Anterior cingulate cortex (tissue), 58 donors: ENCODE data around the gene CAMKK1.
"Not testable (repeated sequence)": the region's sequence is repeated elsewhere in the genome, so short reads cannot be mapped to it uniquely, and the experiment has no call there.

ENCODE experiments used
- DNase-seq, 58 donors: peaks; one replicate each; lab custom pipeline; 2025; lab: John Stamatoyannopoulos, UW

CAMKK1 gene

DNA sequence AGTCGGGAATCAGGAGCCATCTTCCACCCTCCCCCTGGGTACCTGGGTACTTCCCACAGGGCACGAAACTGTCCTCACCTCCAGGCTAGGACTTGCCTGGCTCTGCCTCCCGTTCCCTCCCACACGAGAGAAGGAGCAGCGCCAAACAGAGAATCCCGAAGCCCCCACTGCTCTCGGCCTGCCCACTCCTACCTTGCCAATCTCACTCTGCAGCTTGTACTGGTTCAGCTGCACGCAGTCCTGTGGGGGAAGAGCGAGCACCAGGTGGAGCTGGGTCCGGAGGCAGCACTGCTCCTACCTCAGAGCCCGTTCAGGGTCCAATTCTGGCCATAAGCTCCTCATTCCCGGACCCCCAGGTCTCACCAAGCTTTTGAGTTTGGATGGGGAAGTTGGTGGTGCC, 8.7 kb downstream of the CAMKK1 start:
- DNase-seq, result peak in 3 of 58 donors; percentile 16 to 24 (median 23)

DNA sequence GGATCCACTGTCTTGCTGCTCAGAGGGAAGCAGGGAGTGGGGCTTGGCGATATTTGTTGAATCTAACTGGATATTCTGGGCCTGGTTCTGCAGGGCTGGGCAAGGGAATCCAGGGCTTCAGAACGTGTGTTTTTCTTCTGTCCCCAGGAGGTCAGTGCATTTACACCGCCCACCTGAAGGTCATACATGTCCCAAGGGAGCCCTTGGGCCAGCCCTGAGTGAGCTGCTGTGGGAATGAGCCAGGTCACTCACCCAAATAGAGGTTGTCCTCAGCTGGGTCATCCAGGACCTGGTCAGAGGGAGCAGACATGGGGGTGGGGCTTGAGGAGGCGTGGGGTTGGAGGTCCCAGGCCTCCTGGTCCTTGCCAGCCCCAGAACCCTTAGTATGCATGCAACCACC, 10.6 kb downstream of the CAMKK1 start:
- no peak for DNase-seq

DNA sequence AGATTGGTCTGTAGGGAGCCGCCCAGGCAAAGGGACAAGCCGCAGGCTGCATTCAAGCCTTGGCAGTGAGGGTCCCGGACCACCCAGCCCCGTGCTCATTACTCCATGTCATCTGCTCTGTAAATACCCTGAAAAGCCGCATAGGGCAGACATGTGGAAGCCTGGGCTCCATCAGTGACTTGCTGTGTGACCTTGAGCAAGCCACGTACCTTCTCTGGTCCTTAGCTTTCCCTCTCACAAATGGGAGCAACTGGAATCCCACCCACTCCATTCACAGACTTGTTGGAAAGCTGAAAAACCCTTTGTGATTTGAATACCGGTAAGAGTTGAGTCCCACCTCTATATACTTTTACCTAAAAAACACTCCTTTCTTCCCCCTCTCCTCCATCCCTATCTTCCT, 11.9 kb downstream of the CAMKK1 start:
- no peak for DNase-seq

DNA sequence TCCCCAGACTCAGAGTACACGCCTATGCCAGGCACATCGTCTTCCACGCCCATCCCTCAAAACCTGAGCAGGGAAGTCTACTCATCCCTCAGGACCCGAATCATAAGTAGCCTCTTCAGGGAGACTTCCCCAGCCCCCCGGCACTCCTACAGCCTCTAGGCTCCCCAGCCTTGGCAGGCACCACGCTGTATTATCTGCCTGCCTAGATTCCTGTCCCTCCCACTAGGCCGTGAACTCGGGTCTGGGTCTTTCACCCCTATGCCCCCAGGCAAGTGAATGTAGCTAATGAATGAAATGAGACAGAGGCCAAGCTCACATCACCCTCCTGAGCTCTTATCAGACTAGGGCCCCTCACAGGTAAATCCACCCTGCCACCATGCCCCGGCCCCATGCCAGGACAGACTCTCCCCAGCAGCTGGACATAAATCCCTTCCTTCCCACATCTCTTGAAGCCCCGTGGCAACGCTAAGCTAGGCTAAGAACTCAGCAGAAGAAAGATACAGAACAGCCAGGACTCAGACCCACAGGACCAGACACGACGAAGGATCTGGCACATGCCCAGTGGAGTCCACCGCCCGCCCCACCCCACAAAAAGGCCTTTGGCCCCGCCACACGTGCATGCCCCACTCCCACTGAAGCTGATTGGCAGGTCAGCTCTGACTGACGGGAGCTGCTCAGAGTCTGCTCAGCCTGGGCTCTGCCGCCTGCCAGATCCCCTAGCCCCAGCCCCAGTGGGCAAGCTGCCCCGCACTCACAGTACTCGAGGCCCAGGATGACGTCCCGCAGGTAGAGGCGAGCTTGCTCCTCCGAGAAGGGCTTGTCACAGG, 13.0 kb downstream of the CAMKK1 start:
- no peak for DNase-seq

DNA sequence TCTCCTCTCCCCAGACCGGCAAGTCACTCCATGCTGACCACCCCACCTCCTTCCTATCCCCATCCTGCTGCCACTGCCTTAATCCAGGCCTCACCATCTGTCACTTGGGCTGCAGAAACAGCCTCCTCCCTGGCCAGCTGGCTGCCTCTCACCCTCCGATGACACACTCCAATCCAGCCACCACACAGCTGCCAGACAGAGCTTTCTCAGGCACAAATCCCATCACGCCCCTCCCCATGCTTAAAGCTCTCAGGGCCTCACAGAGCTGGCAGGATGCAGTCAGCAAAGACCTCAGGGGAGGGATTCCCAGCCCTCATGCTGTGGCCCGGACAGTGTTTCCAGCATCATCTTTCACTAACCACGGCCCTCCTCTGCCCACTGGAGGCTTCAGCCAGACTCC, 13.7 kb downstream of the CAMKK1 start:
- DNase-seq, result peak in 18 of 58 donors; percentile 6 to 63 (median 24)

DNA sequence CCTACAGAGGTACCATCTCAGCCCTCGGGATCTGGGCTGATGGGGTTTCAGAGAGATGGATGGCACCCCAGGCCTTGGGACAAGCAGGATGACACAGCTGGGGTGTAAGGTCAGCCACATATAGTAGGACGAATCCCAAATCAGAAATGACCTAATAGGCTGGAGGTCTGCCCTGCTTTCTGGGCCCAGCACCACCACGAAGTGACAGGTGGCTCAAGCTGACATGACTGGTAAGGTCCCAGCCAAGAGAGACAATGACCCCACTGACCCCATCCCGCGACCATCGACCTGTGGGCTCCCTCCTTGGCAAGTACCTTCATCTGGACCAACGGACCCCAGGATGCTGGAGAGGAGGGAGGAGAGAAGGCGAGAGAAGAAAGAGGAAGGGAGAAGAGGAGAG, 15.6 kb downstream of the CAMKK1 start:
- no peak for DNase-seq

DNA sequence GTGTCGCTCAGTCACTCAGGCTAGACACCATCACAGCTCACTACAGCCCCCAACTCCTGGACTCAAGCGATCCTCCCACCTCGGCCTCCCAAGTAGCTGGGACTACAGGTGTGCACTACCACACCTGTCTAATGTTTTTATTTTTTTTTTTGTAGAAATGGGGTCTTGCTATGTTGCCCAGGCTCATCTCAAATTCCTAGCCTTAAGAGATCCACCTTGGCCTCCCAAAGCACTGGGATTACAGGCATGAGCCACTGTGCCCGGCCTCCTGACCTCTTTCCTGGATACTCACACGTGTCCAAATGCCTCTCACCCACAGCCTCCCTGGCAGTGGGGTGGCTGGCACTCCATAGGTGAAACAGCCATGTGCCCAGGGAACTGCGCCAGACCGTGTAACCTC, 17.5 kb downstream of the CAMKK1 start:
- no peak for DNase-seq

DNA sequence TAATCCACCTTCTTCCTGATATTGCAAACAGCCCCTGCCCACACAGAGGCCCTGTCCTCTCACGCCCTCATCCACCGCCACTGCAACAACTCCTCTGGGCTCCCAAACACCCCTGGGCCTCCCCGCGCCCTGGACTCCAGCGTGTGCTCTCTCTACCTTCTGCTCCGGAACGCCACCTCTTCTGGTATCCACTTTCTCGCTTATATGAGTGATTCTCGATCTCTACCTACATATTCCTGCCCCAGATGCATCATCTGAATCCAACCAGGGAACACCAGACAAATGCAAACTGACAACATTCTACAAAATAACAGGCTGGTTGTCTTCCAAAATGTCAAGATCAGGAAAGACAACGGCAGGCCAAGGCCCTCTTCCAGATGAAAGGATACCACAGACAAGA, 19.0 kb downstream of the CAMKK1 start:
- DNase-seq, result no peak

DNA sequence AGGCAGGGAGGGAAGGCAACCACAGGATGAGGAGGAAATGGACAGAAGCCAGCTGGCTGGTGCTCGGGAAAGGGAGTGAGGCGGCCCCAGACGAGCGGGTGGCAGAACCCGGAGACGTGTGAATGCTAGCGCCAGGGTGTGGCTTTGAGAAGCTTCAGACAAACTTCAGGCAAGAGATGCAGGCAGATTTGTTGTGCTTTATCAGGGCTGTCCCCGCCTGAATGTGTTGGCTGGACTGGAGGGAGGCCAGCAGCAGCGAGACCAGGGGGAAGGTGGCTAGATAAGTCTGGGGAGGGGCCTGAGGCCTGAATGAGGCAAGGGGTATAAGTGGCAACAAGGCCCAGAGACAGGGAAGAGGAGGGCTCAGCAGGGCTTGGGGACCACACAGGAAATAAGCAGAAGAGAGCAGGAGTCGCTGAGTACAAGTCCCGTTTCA, 22.0 kb downstream of the CAMKK1 start:
- DNase-seq, result no peak

DNA sequence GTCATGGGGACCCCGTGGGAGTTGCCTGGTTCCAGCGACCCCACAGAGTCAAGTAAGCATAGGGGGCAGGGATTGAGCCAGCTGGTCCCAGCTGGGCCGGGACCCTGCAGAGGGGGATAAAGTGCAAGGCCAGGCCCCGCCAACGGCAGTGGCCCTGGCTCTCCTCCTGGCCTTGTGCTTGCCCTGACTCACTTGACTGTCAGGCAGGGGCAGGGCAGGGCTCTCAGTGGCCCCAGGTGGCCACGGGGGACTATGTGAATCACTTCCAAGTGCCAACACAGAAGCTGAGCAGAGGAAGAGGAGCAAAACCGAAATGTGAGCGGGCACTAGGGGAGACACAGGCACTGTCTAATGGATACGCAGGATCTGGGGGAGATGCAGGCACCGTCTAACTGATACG, 25.2 kb downstream of the CAMKK1 start:
- no peak for DNase-seq

DNA sequence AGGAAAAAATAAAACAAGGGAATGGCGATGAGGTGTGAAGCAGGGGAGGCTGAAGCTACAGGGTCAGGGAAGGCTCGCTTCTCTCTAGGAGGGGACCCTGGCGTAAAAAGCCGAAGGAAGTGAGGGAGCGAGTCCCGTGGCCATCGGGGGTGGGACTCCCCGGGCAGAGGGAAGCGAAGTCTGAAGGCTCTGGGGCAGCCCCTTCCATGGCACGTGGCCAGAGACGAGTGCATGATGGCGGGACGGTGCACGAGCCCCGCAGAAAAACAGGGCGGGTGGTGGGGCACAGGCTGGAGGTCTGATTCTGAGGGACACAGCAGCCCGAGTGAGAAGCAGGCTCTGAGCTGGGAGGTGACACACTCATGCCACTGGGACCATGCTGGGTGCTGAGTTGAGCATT, 25.7 kb downstream of the CAMKK1 start:
- peak in 1 of 58 donors; percentile 1 for DNase-seq

DNA sequence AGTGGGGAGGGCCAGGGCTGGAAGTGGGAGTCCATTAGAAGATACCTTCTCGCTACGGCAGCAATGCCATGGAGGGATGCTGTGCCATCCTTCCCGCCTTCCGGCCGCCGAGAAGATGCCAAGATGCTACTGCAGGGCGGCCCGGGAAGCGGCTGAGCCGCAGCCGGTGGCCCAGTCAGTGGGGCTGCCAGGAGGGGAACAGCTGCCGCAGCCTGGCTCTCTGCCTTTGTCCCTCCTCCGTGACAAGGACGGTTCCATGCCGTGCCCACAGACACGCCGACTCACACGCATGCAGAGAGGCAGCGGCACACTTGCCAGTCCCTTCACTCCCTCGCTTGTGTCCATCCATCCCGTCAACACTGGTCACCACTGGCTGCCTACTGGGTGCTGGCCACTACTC, 26.6 kb downstream of the CAMKK1 start:
- DNase-seq, result peak in 38 of 58 donors; percentile 9 to 65 (median 30)

DNA sequence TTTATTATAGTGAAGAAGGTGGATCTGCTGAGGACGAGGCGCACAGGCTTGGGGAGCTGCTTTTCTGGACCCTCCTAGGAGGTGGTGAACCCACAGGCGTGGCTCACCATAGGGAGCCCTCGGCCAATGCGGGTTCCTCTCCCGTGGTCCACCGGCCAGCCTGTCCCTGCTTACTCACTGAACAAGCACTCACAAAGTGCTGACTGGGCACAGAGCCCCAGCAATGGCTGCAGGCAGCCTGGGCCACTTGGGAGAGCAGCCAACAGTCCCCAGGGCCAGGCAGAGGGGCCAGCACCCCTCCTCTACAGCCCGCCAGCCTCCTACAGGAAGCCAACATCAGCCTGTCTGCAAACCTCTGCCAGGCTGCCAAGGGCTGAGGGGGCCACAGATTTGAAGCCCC, 27.7 kb downstream of the CAMKK1 start:
- DNase-seq, result peak in 29 of 58 donors; percentile 8 to 63 (median 30)

DNA sequence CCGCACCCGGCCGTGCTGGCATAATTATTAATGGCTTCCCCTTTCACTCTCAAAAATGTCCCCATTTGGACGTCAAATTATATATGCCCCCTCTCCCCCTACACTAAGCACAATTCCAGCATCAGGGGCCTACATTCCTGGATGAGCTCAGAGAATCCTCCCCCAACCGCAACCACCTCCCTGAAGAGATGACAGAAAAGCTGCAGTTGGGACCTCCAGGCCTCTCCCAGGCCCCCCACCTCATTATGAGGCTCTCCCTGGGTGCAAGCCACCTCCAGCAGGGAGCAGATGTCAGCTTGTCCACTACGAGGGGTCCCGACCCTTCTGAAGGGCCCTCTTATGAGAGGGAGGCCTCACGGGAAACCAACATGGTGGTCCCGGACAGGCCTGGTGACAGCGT, 28.3 kb downstream of the CAMKK1 start:
- DNase-seq, result no peak

DNA sequence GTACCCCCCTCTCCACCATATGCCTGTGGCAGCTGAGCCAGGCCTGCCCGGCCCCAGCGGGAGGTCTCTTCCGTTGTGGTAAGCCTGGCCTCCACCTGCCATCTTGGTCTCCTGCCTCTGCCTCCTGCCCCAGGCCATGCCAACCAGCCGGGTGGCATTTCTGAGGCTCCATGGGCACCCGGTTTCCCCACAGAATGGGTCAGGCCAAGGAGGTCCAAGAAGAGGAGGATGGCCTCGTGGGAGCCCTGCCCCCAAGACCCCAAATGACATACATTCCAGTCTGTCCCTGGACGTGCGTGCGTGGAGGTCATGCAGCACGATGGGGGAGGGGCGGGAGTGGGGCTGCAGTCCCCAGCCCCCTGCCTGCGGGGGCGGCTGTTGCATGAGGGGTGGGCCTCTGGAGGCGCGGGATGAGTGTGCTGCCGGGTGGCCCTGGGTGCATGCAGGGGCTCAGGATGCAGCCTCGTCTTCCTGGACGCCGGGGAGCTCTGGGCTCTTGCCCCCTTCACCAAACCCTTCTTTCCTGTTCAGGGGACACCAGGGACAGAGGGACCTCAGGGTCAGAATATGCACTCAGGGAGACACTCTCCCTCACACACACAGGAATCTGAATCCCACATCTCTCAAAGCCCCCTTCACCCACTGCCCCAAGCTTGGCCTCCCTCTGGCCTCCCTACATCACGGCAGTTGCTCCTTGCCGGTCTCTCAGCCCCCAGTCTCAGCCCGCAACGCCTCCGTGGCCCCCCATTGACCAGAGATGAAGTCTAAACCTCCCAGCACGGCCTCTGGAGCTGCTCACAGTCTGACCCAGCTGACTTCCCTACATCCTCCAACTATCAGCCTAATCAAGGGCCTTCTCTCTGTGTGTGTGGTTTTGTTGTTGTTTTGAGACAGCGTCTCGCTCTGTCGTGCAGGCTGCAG, 30.8 kb downstream of the CAMKK1 start:
- DNase-seq, result no peak

DNA sequence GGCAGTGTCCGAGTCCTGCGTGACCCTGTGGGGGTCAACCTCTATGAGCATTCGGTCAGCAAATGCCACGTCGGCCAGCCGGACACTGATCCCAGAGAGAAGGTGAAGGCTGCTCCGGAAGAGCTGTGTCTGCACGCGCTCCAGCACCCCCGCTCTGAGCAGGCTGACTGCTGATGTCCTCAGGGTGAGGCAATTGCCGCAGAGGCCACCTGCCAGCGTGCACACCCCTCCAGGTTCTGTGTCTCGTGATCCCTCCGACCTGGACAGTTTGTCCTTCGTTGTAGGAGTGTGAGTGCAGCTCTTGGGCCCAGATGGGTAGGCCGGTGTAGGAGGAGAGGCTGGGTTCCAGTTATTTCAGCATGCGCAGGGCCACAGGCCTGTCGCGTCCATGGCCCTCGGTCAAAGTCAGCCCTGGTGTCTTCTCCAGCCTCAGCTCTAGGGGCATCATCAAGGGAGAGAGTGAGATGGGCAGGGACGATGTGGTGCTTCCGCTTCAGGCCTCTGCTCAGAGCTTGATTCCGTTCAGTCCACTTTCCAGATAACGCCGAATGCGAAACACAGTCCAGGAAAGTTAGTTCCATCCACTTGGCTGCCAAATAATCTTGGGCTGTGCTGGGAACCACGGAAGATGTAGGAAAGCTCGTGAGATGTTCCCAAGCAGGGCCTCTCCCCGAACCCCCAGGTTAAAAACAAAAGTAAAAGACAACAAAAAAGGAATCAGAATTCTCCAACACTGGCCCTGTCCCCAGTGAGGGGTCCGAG, 31.7 kb downstream of the CAMKK1 start:
- DNase-seq, result no peak

DNA sequence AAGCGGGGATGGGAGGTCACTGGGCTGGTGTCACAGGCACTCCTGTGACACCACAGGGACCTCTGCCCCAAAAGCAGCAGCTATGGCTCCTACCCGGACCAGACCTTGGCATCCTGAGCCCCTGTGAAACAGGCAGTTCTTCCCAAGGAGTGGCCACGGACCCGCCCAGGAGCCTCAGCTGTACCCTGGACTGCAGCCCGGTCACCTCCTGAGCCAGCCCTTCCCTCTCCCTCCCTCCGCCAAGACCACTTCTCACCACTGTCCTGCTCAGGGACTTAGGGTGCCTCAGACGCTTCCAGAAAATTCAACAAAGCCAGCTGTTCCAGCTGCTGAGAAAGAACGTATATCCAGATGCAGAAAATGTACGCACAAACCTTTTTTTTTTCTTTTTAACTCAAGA, 32.9 kb downstream of the CAMKK1 start:
- no peak for DNase-seq

DNA sequence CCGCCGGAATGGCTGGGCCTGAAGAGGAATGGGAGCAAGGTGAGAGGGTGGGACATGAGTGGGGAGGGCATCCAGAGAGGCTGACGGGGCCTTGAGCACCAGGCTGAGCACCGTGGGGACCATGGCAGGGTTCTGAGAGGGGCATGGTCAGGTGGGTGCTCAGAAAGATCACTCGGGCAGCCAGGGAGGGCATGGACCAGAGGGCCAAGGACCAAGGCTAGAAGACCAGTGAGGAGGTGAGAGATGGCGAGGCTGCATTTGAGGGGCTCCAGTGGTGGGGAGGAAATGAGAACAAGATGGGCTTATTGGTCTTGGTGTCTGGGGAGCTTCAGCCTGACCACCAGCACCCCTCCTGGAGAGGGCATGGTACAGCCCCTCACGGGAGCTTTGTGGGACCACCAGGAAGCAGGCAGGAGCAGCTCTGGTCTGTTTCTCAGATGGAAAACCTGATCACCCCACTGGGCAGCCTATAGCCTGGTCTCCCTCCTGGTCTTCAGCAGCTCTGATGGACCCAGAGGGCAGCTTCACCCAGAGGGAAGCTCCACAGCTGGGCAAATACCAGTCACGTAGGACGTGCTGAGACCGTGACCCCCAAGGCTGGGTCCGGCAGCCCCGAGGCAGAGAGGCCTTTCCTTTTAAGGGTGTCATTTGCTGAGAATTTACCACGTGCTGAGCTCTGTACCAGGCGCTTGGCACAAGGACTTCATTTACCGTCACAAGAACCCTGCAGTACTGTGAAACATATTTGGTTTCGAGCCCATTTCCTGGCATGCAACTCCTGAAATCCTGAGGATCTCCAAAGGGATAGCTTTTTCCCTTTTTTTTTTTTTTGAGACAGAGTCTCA, 35.4 kb downstream of the CAMKK1 start:
- no peak for DNase-seq

DNA sequence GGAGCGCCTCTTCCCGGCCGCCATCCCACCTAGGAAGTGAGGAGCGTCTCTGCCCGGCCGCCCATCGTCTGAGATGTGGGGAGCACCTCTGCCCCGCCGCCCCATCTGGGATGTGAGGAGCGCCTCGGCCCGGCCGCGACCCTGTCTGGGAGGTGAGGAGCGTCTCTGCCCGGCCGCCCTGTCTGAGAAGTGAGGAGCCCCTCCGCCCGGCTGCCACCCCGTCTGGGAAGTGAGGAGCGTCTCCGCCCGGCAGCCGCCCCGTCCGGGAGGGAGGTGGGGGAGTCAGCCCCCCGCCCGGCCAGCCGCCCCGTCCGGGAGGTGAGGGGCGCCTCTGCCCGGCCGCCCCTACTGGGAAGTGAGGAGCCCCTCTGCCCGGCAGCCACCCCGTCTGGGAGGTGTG, 38.6 kb downstream of the CAMKK1 start:
- DNase-seq, result not testable (repeated sequence)

DNA sequence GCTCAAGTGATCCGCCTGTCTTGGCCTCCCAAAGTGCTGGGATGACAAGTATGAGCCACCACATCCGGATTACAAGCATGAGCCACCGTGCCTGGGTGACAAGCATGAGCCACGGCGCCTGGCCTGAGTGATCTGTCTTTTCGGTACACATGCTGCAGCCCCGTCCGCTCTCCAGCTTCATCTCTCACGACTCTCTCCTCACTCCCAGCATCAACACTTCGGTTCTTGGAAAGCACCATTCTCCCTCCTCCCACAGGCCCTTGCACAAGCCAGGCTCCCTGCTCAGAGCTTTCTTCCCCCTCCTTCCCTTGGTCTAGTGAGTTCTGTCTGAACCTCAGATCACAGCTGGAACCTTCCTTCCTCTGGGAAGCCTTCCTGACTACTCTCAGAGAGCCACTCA, 40.3 kb downstream of the CAMKK1 start:
- DNase-seq, result peak in 10 of 58 donors; percentile 2 to 39 (median 23)
